Glutamatergic neuron (in vitro differentiated cells): ENCODE results near the gene BTF3L4. TPM values are rescaled to one million over a fixed set of nuclear protein-coding genes. Genes with fewer than 3 reads are reported as not detected.
"Not testable (repeated sequence)": the region's sequence is repeated elsewhere in the genome, so short reads cannot be mapped to it uniquely, and the experiment has no call there.

Source experiments
- DNase-seq: peaks from one replicate; pipeline ENCODE4 v3.0.0; 2022
- H3K27ac Mint-ChIP-seq: one replicate; pipeline ENCODE4 v1.8.0; 2020; ENCODE audit warnings: mild to moderate bottlenecking, mixed read lengths, inconsistent platforms; ENCODE audit not compliant: unreplicated experiment
- H3K27me3 Mint-ChIP-seq: one replicate; pipeline ENCODE4 v1.8.0; 2020; ENCODE audit warnings: mild to moderate bottlenecking, moderate library complexity, mixed read lengths, inconsistent platforms; ENCODE audit not compliant: unreplicated experiment
- H3K36me3 Mint-ChIP-seq: one replicate; pipeline ENCODE4 v1.8.0; 2020; ENCODE audit warnings: mild to moderate bottlenecking, mixed read lengths, inconsistent platforms; ENCODE audit not compliant: unreplicated experiment
- H3K4me1 Mint-ChIP-seq: one replicate; pipeline ENCODE4 v1.8.0; 2020; ENCODE audit warnings: mild to moderate bottlenecking, low read depth, mixed read lengths, inconsistent platforms; ENCODE audit not compliant: unreplicated experiment
- H3K4me3 Mint-ChIP-seq: one replicate; pipeline ENCODE4 v1.8.0; 2020; ENCODE audit warnings: mild to moderate bottlenecking, mixed read lengths, inconsistent platforms; ENCODE audit not compliant: unreplicated experiment
- H3K9me3 Mint-ChIP-seq: one replicate; pipeline ENCODE4 v1.8.0; 2020; ENCODE audit warnings: mild to moderate bottlenecking, moderate library complexity, mixed read lengths, inconsistent platforms; ENCODE audit not compliant: unreplicated experiment
- total RNA-seq: library from RNA; stranded (reverse); fragmentation: NEBNext Ultra II Directional; extraction: Animal tissue kit (Norgen Biotek cat#: 25700); gene quantifications from one replicate; pipeline ENCODE4 v1.2.1, GENCODE V29; 2021; ENCODE audit not compliant: unreplicated experiment
- TF ChIP-seq, protein P1 (sequence below): fragments of 200-600 bp; sonication (generic); IDR thresholded peaks from one replicate; pipeline ENCODE4 v1.5.0; 2021; ENCODE audit not compliant: partially characterized antibody, unreplicated experiment

The BTF3L4 gene
- total RNA-seq, 1 donor from 2014 or later = 90.5 TPM

DNA sequence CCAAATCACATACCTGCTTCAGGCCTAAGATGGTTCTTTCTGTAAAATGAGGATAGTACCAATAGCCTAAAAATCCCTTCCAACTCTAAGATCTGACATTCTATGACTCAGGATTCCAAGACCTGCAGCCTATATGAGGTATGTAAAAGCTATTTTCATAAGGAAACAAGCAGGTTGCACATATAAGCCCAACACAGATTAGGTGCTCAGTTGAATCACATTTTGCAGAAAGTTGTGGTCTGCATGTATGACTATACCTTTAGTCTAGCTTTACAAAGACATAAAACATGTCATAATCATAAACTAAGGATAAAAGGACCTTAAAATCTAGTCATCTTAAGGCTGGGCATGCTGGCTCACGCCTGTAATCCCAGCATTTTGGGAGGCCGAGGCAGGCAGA, 29.8 kb upstream of the BTF3L4 start:
- TF ChIP-seq, protein P1, sequence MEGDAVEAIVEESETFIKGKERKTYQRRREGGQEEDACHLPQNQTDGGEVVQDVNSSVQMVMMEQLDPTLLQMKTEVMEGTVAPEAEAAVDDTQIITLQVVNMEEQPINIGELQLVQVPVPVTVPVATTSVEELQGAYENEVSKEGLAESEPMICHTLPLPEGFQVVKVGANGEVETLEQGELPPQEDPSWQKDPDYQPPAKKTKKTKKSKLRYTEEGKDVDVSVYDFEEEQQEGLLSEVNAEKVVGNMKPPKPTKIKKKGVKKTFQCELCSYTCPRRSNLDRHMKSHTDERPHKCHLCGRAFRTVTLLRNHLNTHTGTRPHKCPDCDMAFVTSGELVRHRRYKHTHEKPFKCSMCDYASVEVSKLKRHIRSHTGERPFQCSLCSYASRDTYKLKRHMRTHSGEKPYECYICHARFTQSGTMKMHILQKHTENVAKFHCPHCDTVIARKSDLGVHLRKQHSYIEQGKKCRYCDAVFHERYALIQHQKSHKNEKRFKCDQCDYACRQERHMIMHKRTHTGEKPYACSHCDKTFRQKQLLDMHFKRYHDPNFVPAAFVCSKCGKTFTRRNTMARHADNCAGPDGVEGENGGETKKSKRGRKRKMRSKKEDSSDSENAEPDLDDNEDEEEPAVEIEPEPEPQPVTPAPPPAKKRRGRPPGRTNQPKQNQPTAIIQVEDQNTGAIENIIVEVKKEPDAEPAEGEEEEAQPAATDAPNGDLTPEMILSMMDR = no peak
- Mint-ChIP-seq H3K27me3 (no peaks in the 10 kb centered on the region), H3K4me1 (peaks cover 3% of the 10 kb centered on the region), H3K9me3 (no peaks in the 10 kb centered on the region), H3K36me3 (no peaks in the 10 kb centered on the region), H3K4me3 (no peak overlapping the region), H3K27ac (no peak overlapping the region)
- no peak for DNase-seq

DNA sequence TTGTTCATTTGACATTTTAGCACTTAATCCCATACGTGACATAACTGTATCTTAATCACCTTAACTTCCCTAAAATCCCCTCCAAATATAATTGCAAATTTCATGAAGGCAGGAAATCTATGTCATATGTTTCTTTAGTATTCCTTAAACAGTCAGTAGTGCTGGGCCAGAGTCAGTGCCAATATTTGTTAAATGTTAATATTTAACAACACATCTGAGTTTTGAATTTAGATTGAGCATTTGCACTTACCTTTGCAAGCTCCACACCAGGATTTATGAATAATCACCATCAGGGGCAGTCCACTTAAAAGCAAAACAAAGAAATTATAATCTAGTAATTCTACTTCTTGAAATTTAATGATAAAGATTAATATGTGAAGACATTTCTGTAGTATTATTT, 27.8 kb upstream of the BTF3L4 start:
- Mint-ChIP-seq H3K4me3 (no peak overlapping the region), H3K9me3 (no peaks in the 10 kb centered on the region), H3K27me3 (peaks cover 3% of the 10 kb centered on the region), H3K27ac (no peak overlapping the region), H3K4me1 (peaks cover 8% of the 10 kb centered on the region), H3K36me3 (no peaks in the 10 kb centered on the region)
- DNase-seq = no peak
- TF ChIP-seq, protein P1 = no peak

DNA sequence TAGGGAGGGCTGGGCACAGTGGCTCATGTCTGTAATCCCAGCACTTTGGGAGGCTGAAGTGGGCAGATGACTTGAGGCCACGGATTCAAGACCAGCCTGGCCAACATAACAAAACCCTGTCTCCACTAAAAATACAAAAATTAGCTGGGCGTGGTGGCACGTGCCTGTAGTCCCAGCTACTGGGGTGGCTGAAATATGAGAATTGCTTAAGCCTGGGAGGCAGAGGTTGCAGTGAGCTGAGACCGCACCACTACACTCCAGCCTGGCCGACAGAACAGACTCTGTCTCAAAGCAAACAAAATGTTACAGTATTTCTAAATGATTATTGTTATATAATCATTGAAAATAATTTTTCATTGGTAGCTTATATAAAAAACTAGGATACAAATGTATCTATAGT, 27.3 kb upstream of the BTF3L4 start:
- H3K36me3 Mint-ChIP-seq, H3K27ac Mint-ChIP-seq, DNase-seq, H3K4me1 Mint-ChIP-seq, H3K9me3 Mint-ChIP-seq, H3K27me3 Mint-ChIP-seq, H3K4me3 Mint-ChIP-seq: not testable (repeated sequence)

DNA sequence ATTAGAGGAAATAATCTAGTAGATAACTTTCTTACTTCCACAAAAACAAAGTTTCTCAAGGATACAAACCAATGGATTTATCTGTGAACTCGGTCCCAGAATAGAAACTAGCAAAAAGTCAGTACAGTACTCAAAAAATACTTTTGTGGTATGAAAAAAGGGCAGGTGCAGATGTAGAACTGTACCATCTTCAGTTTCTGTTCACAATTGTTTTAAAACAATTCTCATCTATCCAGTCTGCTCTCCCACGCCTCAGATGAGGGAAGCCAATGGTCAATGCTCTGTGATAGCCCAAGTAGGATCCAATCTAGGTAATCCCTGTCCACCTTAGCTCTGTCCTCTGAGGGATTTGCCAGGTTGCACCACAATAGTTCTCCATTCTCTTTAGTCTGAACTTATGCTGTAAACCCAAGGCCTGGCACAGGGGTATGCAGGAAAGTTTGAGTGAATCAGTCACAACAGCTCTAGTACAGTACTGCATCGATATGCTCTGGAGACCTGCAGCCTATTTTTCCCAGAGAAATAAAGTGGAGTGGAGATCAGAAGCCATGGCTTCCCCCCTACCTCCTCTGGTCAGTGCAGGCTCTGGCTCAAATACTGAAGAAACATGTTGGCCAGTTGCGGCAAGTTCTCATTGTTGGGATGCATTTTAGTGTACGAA, 23.8 kb upstream of the BTF3L4 start:
- peaks cover 5% of the 10 kb centered on the region for H3K9me3 Mint-ChIP-seq

DNA sequence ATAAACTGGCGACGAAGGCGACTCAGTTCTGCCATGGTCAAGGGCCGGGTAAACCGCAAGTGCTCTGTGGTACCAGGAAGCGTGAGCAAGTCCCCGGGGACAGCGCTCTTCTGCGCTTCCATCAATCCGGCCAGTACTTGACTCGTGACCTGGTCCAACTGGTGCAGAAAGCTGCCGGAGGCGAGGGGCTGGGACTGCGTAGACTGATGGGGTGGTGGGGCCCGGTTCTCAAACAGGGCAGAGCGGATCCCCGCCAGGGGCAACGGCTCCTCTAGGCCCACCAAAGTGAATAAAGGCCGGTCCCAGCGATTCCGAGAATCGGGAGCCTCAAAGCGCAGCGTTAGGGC, 23.3 kb upstream of the BTF3L4 start:
- Mint-ChIP-seq H3K36me3 (no peaks in the 10 kb centered on the region), H3K9me3 (peaks cover 5% of the 10 kb centered on the region), H3K4me1 (peaks cover 12% of the 10 kb centered on the region), H3K27me3 (peaks cover 4% of the 10 kb centered on the region), H3K4me3 (peak overlapping the region; percentile 93), H3K27ac (peak overlapping the region; percentile 64)
- peak; percentile 55 for DNase-seq
- TF ChIP-seq, protein P1 = no peak

More for the DNA sequence above, 23.8 kb upstream of the BTF3L4 start:
- TF ChIP-seq, protein P1 = no peak
- no peak for DNase-seq
- peaks cover 4% of the 10 kb centered on the region for H3K27me3 Mint-ChIP-seq
- peaks cover 12% of the 10 kb centered on the region for H3K4me1 Mint-ChIP-seq
- peak overlapping the region; percentile 93 for H3K4me3 Mint-ChIP-seq
- H3K27ac Mint-ChIP-seq = peak overlapping the region; percentile 64
- H3K36me3 Mint-ChIP-seq = no peaks in the 10 kb centered on the region
